ENCODE measurements around the gene SUGP1.

GRCh38 chr19:19335408-19336158 is 15.3 kb upstream of the SUGP1 start:
- TF ChIP-seq CTCF (IDR thresholded peaks at IDR 0.05) (no peak), POLR2AphosphoS5 (IDR thresholded peaks at IDR 0.05) (no peak), EP300 (IDR thresholded peaks at IDR 0.05) (no peak), POLR2A (IDR thresholded peaks at IDR 0.05) (no peak)

All from gastroesophageal sphincter (tissue), 3 donors.